Suprapubic skin (tissue), 4 donors: ENCODE results near the gene TOM1L2. TPM values are rescaled to one million over a fixed set of nuclear protein-coding genes. Genes with fewer than 3 reads are reported as not detected.
A peak's percentile ranks its signal among the peaks of the same experiment; 100 is the strongest.

Experiments
- DNase-seq, 2 donors: peaks; one replicate each; pipeline ENCODE4 v3.0.0-alpha.2; 2019; ENCODE audit warnings: low spot score in 2 of 2
- H3K27ac ChIP-seq: fragments of 200-600 bp; sonication (generic); one replicate; pipeline ENCODE4 v1.5.1; 2019
- H3K27me3 ChIP-seq: fragments of 200-600 bp; sonication (generic); one replicate; pipeline ENCODE4 v1.5.1; 2019
- H3K36me3 ChIP-seq: fragments of 200-600 bp; sonication (generic); one replicate; pipeline ENCODE4 v1.5.1; 2019
- H3K4me1 ChIP-seq: fragments of 200-600 bp; sonication (generic); one replicate; pipeline ENCODE4 v1.5.1; 2019
- H3K4me3 ChIP-seq: fragments of 200-600 bp; sonication (generic); one replicate; pipeline ENCODE4 v1.5.1; 2019; ENCODE audit warnings: mild to moderate bottlenecking
- H3K9me3 ChIP-seq: fragments of 200-600 bp; sonication (generic); one replicate; pipeline ENCODE4 v1.5.1; 2019
- CTCF ChIP-seq, 2 donors: fragments of 200-600 bp in 1 of 2; fragments of 450-650 bp in 1 of 2; sonication (generic) in 1 of 2; IDR thresholded peaks; one replicate each; pipeline ENCODE4 v1.5.1; 2016 to 2019; ENCODE audit warnings: antibody characterized with exemption in 2 of 2, mild to moderate bottlenecking in 1 of 2, moderate library complexity in 1 of 2
- EP300 ChIP-seq: sonication (generic); formaldehyde crosslinking; IDR thresholded peaks from one replicate; pipeline ENCODE4 v1.6.1; 2017; ENCODE audit warnings: antibody characterized with exemption
- POLR2A ChIP-seq, 2 donors: fragments of 450-650 bp; IDR thresholded peaks; one replicate each; pipeline ENCODE4 v1.6.1; 2017; ENCODE audit warnings: antibody characterized with exemption in 2 of 2, mild to moderate bottlenecking in 2 of 2, moderate library complexity in 2 of 2
- POLR2AphosphoS5 ChIP-seq, 3 donors: sonication (generic); formaldehyde crosslinking; IDR thresholded peaks; one replicate each; pipeline ENCODE4 v1.6.1; 2017; ENCODE audit warnings: antibody characterized with exemption in 3 of 3
- WGBS: methylation state at CpG from one replicate; pipeline ENCODE4 v1.1.5; 2018; 5-methylcytosine and 5-hydroxymethylcytosine counted together
- total RNA-seq, 4 donors: library from RNA; depleted of rRNA; stranded (reverse); fragments of >200 nt; gene quantifications; one replicate each; pipeline ENCODE4 v1.1.0, GENCODE V29; 2016

TOM1L2 gene
- total RNA-seq, 4 donors from 2014 or later = 128 to 259 (median 162) TPM

GRCh38 chr17:17882082-17882581 lies 90.1 kb downstream of the TOM1L2 start:
- 79% methylated on average over 8 of the region's 8 CpGs for WGBS
- no peak overlapping the region for H3K4me3 ChIP-seq
- no peak for DNase-seq
- peaks cover 50% of the 10 kb centered on the region for H3K36me3 ChIP-seq
- peaks cover 46% of the 10 kb centered on the region for H3K4me1 ChIP-seq
- no peaks in the 10 kb centered on the region for H3K9me3 ChIP-seq
- no peak overlapping the region for H3K27ac ChIP-seq
- no peaks in the 10 kb centered on the region for H3K27me3 ChIP-seq
- TF ChIP-seq POLR2A (IDR thresholded peaks at IDR 0.05) (no peak), EP300 (no peak), CTCF (IDR thresholded peaks at IDR 0.05) (no peak), POLR2AphosphoS5 (IDR thresholded peaks at IDR 0.05) (no peak)

- no peak overlapping the region for H3K27ac ChIP-seq
- no peak for TF ChIP-seq POLR2A (IDR thresholded peaks at IDR 0.05)
- no peak for TF ChIP-seq CTCF (IDR thresholded peaks at IDR 0.05)
- no peak for TF ChIP-seq EP300
- no peak for TF ChIP-seq POLR2AphosphoS5 (IDR thresholded peaks at IDR 0.05)
- no peak for DNase-seq
- H3K9me3 ChIP-seq = no peaks in the 10 kb centered on the region
- no peak overlapping the region for H3K4me3 ChIP-seq
- no peaks in the 10 kb centered on the region for H3K27me3 ChIP-seq
- WGBS = 90% methylated on average over 8 of the region's 8 CpGs
- H3K4me1 ChIP-seq = peaks cover 45% of the 10 kb centered on the region
- H3K36me3 ChIP-seq = peaks cover 56% of the 10 kb centered on the region
Observed at GRCh38 chr17:17880577-17881196, 91.5 kb downstream of the TOM1L2 start.

- Histone ChIP-seq H3K9me3 (no peaks in the 10 kb centered on the region), H3K4me3 (no peak overlapping the region), H3K27me3 (no peaks in the 10 kb centered on the region), H3K27ac (peak overlapping the region; percentile 88), H3K36me3 (peaks cover 49% of the 10 kb centered on the region), H3K4me1 (peaks cover 33% of the 10 kb centered on the region)
- no peak for TF ChIP-seq POLR2A (IDR thresholded peaks at IDR 0.05)
- TF ChIP-seq CTCF (IDR thresholded peaks at IDR 0.05) = no peak
- TF ChIP-seq POLR2AphosphoS5 (IDR thresholded peaks at IDR 0.05) = no peak
- TF ChIP-seq EP300 = no peak
- WGBS = 16% methylated on average over 14 of the region's 14 CpGs
- peak in 1 of 2 donors; percentile 75 for DNase-seq
Observed at GRCh38 chr17:17877529-17878358, 94.5 kb downstream of the TOM1L2 start.

GRCh38 chr17:17876959-17877528 lies 95.2 kb downstream of the TOM1L2 start:
- H3K4me1 ChIP-seq = peaks cover 33% of the 10 kb centered on the region
- no peaks in the 10 kb centered on the region for H3K9me3 ChIP-seq
- no peak for DNase-seq
- TF ChIP-seq POLR2A (IDR thresholded peaks at IDR 0.05) (no peak), CTCF (IDR thresholded peaks at IDR 0.05) (no peak), EP300 (no peak), POLR2AphosphoS5 (IDR thresholded peaks at IDR 0.05) (no peak)
- H3K27me3 ChIP-seq = no peaks in the 10 kb centered on the region
- H3K36me3 ChIP-seq = peaks cover 47% of the 10 kb centered on the region
- WGBS = 17% methylated on average over 6 of the region's 6 CpGs
- peak overlapping the region; percentile 88 for H3K27ac ChIP-seq
- H3K4me3 ChIP-seq = no peak overlapping the region

- H3K4me3 ChIP-seq = no peak overlapping the region
- WGBS = 14% methylated on average over 1 of the region's 1 CpG
- H3K4me1 ChIP-seq = peaks cover 43% of the 10 kb centered on the region
- DNase-seq = no peak
- no peak overlapping the region for H3K27ac ChIP-seq
- TF ChIP-seq POLR2A (IDR thresholded peaks at IDR 0.05) = no peak
- TF ChIP-seq CTCF (IDR thresholded peaks at IDR 0.05) = no peak
- TF ChIP-seq POLR2AphosphoS5 (IDR thresholded peaks at IDR 0.05) = no peak
- TF ChIP-seq EP300 = no peak
- H3K36me3 ChIP-seq = peaks cover 27% of the 10 kb centered on the region
- no peaks in the 10 kb centered on the region for H3K9me3 ChIP-seq
- H3K27me3 ChIP-seq = no peaks in the 10 kb centered on the region
Observed at GRCh38 chr17:17874478-17874877, 97.7 kb downstream of the TOM1L2 start.
